C4-2B (cell line): ENCODE measurements around the gene GRIN2D.

Experiments used
- CTCF ChIP-seq: fragments of 450-650 bp; conservative IDR thresholded peaks from 2 replicates; pipeline ENCODE4 v1.5.1; 2017; ENCODE audit warnings: mild to moderate bottlenecking
- ZFX ChIP-seq: fragments of 450-650 bp; IDR thresholded peaks from 2 replicates; pipeline ENCODE4 v1.6.1; 2017

GRCh38 chr19:48421548-48421947 lies 28.1 kb downstream of the GRIN2D start:
- TF ChIP-seq CTCF (no peak), ZFX (no peak)
